NCI-H128 (cell line): Measurements from ENCODE around the gene KLF11.

Experiments
- DNase-seq: peaks from one replicate; lab custom pipeline; 2025; ENCODE audit not compliant: unreplicated experiment; lab: John Stamatoyannopoulos, UW

Gene KLF11

GRCh38 chr2:10041711-10042110 is 1.6 kb upstream of the KLF11 start:
- DNase-seq, result no peak

GRCh38 chr2:10042301-10043161 is 819 bp upstream of the KLF11 start:
- DNase-seq, result no peak

GRCh38 chr2:10043906-10044601 is 704 bp downstream of the KLF11 start:
- peak; percentile 76 for DNase-seq

GRCh38 chr2:10045561-10046355 is 2.4 kb downstream of the KLF11 start:
- DNase-seq, result no peak

GRCh38 chr2:10046931-10047330 is 3.6 kb downstream of the KLF11 start:
- DNase-seq, result no peak

- no peak for DNase-seq
These were observed 4.5 kb downstream of the KLF11 start for GRCh38 chr2:10047616-10048500.

- DNase-seq, result no peak
These were observed 5.3 kb downstream of the KLF11 start for GRCh38 chr2:10048501-10049171.

GRCh38 chr2:10052216-10052615 is 8.9 kb downstream of the KLF11 start:
- DNase-seq, result no peak

- DNase-seq, result no peak
These were observed 10.0 kb downstream of the KLF11 start for GRCh38 chr2:10053351-10053750.

- DNase-seq, result no peak
These were observed 11.1 kb downstream of the KLF11 start for GRCh38 chr2:10054424-10054823.

- DNase-seq, result no peak
These were observed 11.6 kb downstream of the KLF11 start for GRCh38 chr2:10054976-10055375.

- no peak for DNase-seq
These were observed 13.1 kb downstream of the KLF11 start for GRCh38 chr2:10056439-10056838.

- DNase-seq, result no peak
These were observed 14.1 kb downstream of the KLF11 start for GRCh38 chr2:10057231-10058107.

GRCh38 chr2:10058251-10059015 is 15.1 kb downstream of the KLF11 start:
- DNase-seq, result no peak

GRCh38 chr2:10059016-10059351 is 15.6 kb downstream of the KLF11 start:
- no peak for DNase-seq

GRCh38 chr2:10059552-10060335 is 16.4 kb downstream of the KLF11 start:
- DNase-seq, result no peak

- DNase-seq, result no peak
These were observed 18.0 kb downstream of the KLF11 start for GRCh38 chr2:10061221-10061925.
